Posterior cingulate gyrus (tissue), 11 donors: Measurements from ENCODE around the gene GNAZ.
"Not testable (repeated sequence)": the region's sequence is repeated elsewhere in the genome, so short reads cannot be mapped to it uniquely, and the experiment has no call there.

ENCODE experiments used
- DNase-seq, 10 donors: peaks; one replicate each; pipeline versions ENCODE4 v3.0.0 to v3.0.0-alpha.2; 2020 to 2021; ENCODE audit warnings: mixed read lengths in 3 of 10
- intact Hi-C: fragments of 100-400 bp; cut with DNase I; formaldehyde crosslinking; loops from one replicate; pipeline ENCODE4 v1.15.1; 2023

GNAZ gene

GRCh38 chr22:23126165-23127054 is 56.1 kb downstream of the GNAZ start:
- DNase-seq: peak in 3 of 10 donors; percentile 42 to 80 (median 43)

GRCh38 chr22:23127055-23127756 is 56.9 kb downstream of the GNAZ start:
- DNase-seq: peak in 3 of 10 donors; percentile 32 to 79 (median 49)
- intact Hi-C loops: loop anchor here (5.0 to 10.0 kb wide), 2 partner anchors 55 to 662 kb away; partner anchors contain the start of gene GNAZ

More at GRCh38 chr22:23126165-23127054, 56.1 kb downstream of the GNAZ start:
- intact Hi-C loops: loop anchor here (5.0 to 10.0 kb wide), 2 partner anchors 54 to 662 kb away; partner anchors contain the start of gene GNAZ

DNA sequence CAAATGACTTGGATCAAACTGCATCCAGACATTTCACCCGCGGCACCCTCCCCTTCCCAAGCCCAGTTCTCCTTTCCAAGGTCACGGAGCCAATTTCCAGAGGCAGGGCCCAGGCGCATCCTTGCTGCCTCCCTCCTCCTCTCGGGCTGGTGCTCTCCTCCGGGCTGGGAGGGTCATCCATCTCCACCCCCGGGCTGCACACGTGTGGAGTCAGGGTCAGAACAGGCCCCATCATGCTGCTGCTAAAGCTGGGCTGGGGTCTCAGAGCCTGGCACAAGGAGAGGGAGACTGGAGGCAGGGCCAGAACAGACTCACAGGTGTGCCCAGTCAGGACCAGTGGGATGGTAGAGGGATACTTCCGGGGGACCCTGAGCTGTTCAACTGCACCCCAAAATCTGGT is 57.5 kb downstream of the GNAZ start:
- intact Hi-C loops: loop anchor here (1.0 to 10.0 kb wide), 3 partner anchors 55 to 663 kb away; partner anchors contain the start of gene GNAZ

GRCh38 chr22:23128269-23129108 is 58.2 kb downstream of the GNAZ start:
- intact Hi-C loops: loop anchor here (1.0 to 10.0 kb wide), 3 partner anchors 56 to 664 kb away; partner anchors contain the start of gene GNAZ
- DNase-seq: peak; percentile 71 to 98 (median 90)

More for the DNA sequence above, 57.5 kb downstream of the GNAZ start:
- DNase-seq: peak in 3 of 10 donors; percentile 61 to 78 (median 72)

DNA sequence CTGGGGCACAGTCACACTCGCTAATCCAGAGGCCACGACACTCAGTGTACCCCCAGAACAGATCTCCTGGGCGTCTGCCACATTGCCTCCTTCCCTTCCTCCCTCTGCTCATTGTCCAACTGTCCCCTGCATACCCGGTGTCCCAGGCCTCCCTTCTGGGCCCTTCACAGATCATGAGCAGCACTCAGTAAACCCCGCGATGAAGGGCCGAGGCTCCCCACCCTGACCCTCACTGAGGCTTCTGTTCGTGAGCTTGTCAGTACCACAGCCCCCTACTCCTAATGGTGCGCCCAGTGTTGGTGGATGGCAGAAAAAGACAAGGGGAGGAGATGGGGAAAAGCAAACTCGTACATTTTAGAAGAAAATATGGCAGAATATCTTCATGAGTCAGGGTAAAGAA is 58.8 kb downstream of the GNAZ start:
- intact Hi-C loops: loop anchor here (5.0 to 10.0 kb wide), 2 partner anchors 57 to 664 kb away; partner anchors contain the start of gene GNAZ

DNA sequence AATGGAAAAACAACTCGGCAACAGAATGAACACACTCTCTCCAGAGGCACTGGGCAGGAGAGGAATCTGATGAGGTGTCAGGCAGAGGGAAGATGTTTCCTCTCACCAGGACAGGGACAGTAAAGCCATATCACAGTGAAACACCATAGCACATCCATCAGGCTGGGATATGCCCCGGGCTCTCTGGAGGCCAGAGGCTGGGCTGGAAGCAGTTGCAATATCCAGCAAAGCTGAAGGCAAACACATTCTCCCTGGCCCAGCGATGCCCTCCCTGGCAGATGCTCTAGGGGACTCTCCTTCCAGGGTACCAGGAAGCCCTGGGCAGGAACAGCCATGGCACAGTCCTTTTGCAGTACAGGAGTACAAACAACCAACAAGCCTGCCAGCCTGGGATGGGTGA is 60.4 kb downstream of the GNAZ start:
- intact Hi-C loops: no loop called here
- DNase-seq: peak in 2 of 10 donors; percentile 56 to 59

More for the DNA sequence above, 58.8 kb downstream of the GNAZ start:
- DNase-seq: peak in 4 of 10 donors; percentile 1 to 76 (median 58)

- DNase-seq: peak in 2 of 10 donors; percentile 19 to 39
- intact Hi-C loops: no loop called here
Measured at GRCh38 chr22:23131931-23132330, 61.6 kb downstream of the GNAZ start.

DNA sequence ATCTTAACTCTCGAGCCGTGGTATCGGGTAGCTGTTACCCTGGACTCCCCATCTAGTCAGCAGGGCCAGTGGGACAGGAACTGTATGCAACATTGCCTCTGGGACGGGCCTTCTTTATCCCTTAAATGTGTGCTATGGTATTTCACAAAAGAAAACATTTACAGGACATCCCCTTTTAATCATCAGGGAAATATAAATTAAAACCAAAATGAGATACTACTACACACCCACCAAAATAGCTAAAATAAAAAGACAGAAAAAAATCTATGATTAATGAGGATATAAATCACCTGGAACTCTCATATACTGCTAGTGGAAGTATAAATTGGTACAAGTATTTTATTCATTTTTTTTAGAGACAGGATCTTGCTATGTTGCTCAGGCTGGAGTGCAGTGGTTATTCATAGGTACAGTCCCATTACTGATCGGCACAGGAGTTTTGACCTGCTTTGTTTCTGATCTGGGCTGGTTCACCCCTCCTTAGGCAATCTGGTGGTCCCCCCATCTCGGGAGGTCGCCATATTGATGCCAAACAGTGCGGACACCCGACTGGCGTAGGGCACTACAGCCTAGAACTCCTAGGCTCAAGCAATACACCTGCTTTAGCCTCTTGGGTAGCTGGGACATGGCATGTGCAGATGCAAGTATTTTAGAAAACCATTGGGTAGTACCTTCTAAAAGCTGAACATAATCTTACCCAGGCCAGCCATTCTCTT is 62.2 kb downstream of the GNAZ start:
- intact Hi-C loops: no loop called here
- peak in 2 of 10 donors; percentile 11 to 24 for DNase-seq

GRCh38 chr22:23133922-23134321 is 63.6 kb downstream of the GNAZ start:
- DNase-seq: peak in 2 of 10 donors; percentile 24 to 29
- intact Hi-C loops: no loop called here

GRCh38 chr22:23136991-23137390 is 66.7 kb downstream of the GNAZ start:
- DNase-seq: peak in 1 of 10 donors; percentile 13
- intact Hi-C loops: not testable (repeated sequence)

- intact Hi-C loops: no loop called here
- DNase-seq: no peak
Measured at GRCh38 chr22:23137468-23137867, 67.1 kb downstream of the GNAZ start.

DNA sequence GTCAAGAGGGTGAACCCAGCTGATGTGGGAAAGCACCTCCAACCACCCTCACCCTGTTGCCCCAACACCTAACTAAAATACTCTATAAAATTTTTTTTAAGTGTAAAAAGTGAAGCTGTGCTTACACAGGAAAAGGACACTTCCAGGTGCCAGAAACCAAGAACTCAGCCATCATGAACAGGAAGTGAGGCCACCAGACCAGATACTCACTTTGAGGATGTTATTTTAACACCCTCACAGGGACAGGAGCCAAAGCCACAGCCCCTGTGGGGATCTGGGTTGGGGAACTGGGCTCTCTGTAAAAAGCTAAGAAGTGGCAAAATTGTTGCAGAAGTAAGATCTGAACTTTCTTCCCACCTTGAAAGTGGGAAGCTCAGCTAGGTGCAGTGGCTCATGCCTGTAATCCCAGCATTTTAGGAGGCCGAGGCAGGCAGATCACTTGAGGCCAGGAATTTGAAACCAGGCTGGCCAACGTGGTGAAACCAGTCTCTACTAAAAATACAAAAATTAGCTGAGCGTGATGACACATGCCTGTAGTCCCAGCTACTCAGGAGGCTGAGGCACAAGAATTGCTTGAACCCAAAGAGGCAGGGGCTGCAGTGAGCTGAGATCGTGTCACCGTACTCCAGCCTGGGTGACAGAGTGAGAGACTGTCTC is 67.7 kb downstream of the GNAZ start:
- intact Hi-C loops: no loop called here
- DNase-seq: peak in 2 of 10 donors; percentile 21 to 32

DNA sequence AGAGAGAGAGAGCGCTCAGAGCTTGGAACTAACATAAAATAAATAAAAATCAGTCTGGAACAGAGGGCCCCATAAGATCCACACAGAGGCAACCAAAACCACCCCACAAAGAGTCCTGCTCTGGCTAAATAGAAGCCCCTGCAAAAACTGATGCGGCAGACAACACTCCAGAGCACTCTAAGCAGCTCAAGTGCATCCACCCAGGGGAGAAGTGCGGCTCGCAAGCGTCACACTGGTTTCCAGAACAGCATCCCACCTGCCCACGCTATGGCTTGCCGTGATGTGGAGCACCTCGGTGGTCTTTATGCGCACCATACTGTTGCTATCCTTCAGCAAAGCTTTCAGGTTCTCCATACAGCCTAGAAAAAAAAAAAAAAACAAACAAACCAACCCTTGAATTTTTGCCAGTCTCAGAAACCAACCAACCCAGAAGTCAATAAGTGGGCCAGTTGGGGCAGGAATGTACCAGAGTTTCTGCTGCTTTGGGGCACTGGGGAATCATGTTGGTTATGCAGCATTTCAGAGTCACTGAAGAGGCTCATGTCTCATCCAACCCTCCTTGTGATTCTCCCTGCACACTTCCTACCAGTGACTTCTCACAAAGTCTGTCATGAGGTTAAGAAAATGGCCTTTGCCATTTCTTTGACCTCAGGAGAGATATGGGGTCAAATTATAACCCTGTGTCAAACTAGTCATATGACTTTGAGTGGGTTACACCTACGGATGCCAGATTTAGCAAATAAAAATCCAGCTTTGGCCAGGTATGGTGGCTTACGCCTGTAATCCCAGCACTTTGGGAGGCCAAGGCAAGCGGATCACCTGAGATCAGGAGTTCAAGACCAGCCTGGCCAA is 68.5 kb downstream of the GNAZ start:
- DNase-seq: peak in 2 of 10 donors; percentile 35 to 47
- intact Hi-C loops: no loop called here

DNA sequence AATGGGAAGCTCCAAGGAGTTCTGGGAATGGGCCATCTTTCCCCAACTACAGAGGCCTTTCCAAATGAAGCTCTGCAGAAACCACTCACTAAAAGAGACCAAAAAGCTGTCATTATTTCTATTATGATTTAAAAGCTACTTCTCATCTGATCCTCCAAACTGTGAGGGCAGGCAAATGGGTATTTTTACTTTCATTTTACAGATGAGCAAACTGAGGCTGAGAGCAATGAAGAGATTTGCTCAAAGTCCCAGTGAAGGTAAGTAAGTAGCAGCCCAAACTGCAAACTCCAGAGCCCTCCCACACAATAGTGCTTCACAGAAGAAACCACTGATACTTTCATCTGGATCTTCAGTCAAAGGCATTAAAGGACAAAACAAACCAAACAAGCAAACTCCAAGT is 70.1 kb downstream of the GNAZ start:
- DNase-seq: no peak
- intact Hi-C loops: no loop called here

DNA sequence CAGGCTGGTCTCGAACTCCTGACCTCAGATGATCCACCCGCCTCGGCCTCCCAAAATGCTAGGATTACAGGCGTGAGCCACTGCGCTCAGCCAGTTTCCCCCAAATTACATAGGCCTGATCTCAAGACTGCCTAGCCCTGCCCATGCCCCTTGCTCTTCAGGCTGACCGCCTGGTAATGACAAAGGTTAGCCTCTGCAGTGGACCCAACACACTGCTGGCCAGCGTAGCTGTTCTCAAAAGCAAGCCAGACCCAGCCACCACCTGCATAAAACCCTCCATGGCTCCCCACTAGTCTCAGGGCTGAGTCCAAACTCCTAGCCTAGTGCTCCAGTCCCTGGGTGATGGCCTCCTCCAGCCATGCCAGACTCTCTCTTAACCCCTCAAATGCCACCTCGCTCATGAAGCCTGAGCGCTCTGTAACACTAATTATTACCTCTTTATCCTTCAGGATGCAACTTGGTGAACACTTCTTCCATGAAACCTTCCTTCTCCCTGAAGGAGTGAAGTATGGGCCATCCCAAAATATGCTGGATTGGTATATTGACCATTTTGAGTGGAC is 72.3 kb downstream of the GNAZ start:
- intact Hi-C loops: no loop called here
- peak in 2 of 10 donors; percentile 19 to 67 for DNase-seq

- intact Hi-C loops: no loop called here
- DNase-seq: peak in 1 of 10 donors; percentile 22
Measured at GRCh38 chr22:23143119-23143518, 72.8 kb downstream of the GNAZ start.

GRCh38 chr22:23144432-23144831 is 74.1 kb downstream of the GNAZ start:
- DNase-seq: peak in 2 of 10 donors; percentile 20 to 44
- intact Hi-C loops: no loop called here
